HCT116 (cell line): Measurements from ENCODE around the gene NDC1. TPM values are rescaled to one million over a fixed set of nuclear protein-coding genes. Genes with fewer than 3 reads are reported as not detected.

Source experiments
- ATAC-seq: fragments of 200-7000 bp; cut with Tn5 transposase; 2 replicates; pipeline ENCODE4 v1.9.1; 2020; ENCODE audit warnings: mild to moderate bottlenecking, moderate library complexity
- BruUV-seq: library from RNA; stranded (reverse); fragments of 400-500 nt; replicated peaks from 2 replicates; lab custom pipeline; 2021; lab: Mats Ljungman, UMichigan
- CTCF ChIA-PET: fragments of 300-600 bp; sonication (Branson Sonifier 250); formaldehyde crosslinking; loops from one replicate; lab custom pipeline; 2021; ENCODE audit warnings: antibody characterized with exemption; lab: Charles Lee
- POLR2A ChIA-PET: fragments of 300-600, 350-600 bp; sonication (Branson Sonifier 250); formaldehyde crosslinking; loops from one replicate; lab custom pipeline; 2021; ENCODE audit warnings: antibody characterized with exemption; lab: Charles Lee
- RAD21 ChIA-PET, 2 experiments: fragments of 300-600 bp; sonication (Branson Sonifier 250); formaldehyde crosslinking; loops; one replicate each; lab custom pipeline; 2023; ENCODE audit warnings: low total read pairs in 2 of 2; ENCODE audit not compliant: uncharacterized antibody in 2 of 2, unreplicated experiment in 2 of 2, low non-redundant PET in 1 of 2; lab: Charles Lee
- DNase-seq: peaks from one replicate; pipeline ENCODE4 v3.0.0-alpha.2; 2010; ENCODE audit warnings: low read depth, low spot score
- H2AFZ ChIP-seq: fragments of 200-600 bp; shearing (Covaris generic), sonication (generic); 2 replicates; pipeline ENCODE4 v1.6.1; 2017; ENCODE audit warnings: low read depth, mixed run types, mixed read lengths, antibody characterized with exemption, low read length; ENCODE audit not compliant: poor library complexity, severe bottlenecking
- H3K27ac ChIP-seq: 2 replicates; pipeline ENCODE4 v1.5.1; 2012; ENCODE audit warnings: low read depth, low read length
- H3K27me3 ChIP-seq: fragments of 200-600 bp; sonication (generic); 2 replicates; pipeline ENCODE4 v1.6.1; 2016; ENCODE audit warnings: mixed run types, low read length, mixed read lengths; ENCODE audit not compliant: insufficient read depth
- H3K36me3 ChIP-seq, 2 experiments: fragments of 200-500 bp in 1 of 2; fragments of 200-600 bp in 1 of 2; sonication (Bioruptor generic) in 1 of 2; sonication (generic) in 1 of 2; 2 replicates each; pipeline versions ENCODE4 v1.5.1 to v1.6.1; 2014 to 2016; ENCODE audit warnings: low read length in 2 of 2, inconsistent platforms in 1 of 2, mixed read lengths in 1 of 2, mixed run types in 1 of 2; ENCODE audit not compliant: insufficient read depth in 2 of 2, control insufficient read depth in 1 of 2
- H3K4me1 ChIP-seq, 2 experiments: fragments of 200-600 bp in 1 of 2; sonication (generic) in 1 of 2; 2 replicates each; pipeline versions ENCODE4 v1.5.1 to v1.6.1; 2012 to 2017; ENCODE audit warnings: low read length in 2 of 2, inconsistent platforms in 1 of 2, mild to moderate bottlenecking in 1 of 2, mixed read lengths in 1 of 2, mixed run types in 1 of 2, moderate library complexity in 1 of 2; ENCODE audit not compliant: insufficient read depth in 2 of 2, control insufficient read depth in 1 of 2
- H3K4me2 ChIP-seq: fragments of 200-600 bp; sonication (generic); 2 replicates; pipeline ENCODE4 v1.6.1; 2017; ENCODE audit warnings: mixed run types, low read length, mixed read lengths
- H3K4me3 ChIP-seq, 2 experiments: fragments of 200-600 bp in 1 of 2; sonication (generic) in 1 of 2; replicated peaks in 1 of 2; 2 replicates each; pipeline ENCODE4 v1.5.1; 2011 to 2016; ENCODE audit warnings: low read length in 2 of 2, control low read depth in 1 of 2, low read depth in 1 of 2, mild to moderate bottlenecking in 1 of 2, mixed read lengths in 1 of 2, mixed run types in 1 of 2
- H3K79me2 ChIP-seq: fragments of 200-600 bp; sonication (generic); 2 replicates; pipeline ENCODE4 v1.6.1; 2017; ENCODE audit warnings: mild to moderate bottlenecking, mixed run types, low read length, moderate library complexity, mixed read lengths; ENCODE audit not compliant: insufficient read depth
- H3K9ac ChIP-seq: fragments of 200-600 bp; sonication (generic); 2 replicates; pipeline ENCODE4 v1.6.1; 2016; ENCODE audit warnings: low read length, mixed read lengths
- H3K9me2 ChIP-seq: fragments of 200-600 bp; sonication (generic), shearing (Covaris generic); 2 replicates; pipeline ENCODE4 v1.6.1; 2017; ENCODE audit warnings: mixed run types, mild to moderate bottlenecking, moderate library complexity; ENCODE audit not compliant: insufficient read depth
- H3K9me3 ChIP-seq, 2 experiments: fragments of 200-500 bp in 1 of 2; fragments of 200-600 bp in 1 of 2; sonication (Bioruptor generic) in 1 of 2; sonication (generic) in 1 of 2; 2 replicates each; pipeline ENCODE4 v1.6.1; 2014 to 2017; ENCODE audit warnings: low read length in 2 of 2, mixed read lengths in 2 of 2, inconsistent platforms in 1 of 2, low read depth in 1 of 2, mild to moderate bottlenecking in 1 of 2, mixed run types in 1 of 2, moderate library complexity in 1 of 2; ENCODE audit not compliant: control insufficient read depth in 1 of 2, insufficient read depth in 1 of 2
- H4K20me1 ChIP-seq: fragments of 200-600 bp; sonication (generic), shearing (Covaris generic); 2 replicates; pipeline ENCODE4 v1.6.1; 2017; ENCODE audit warnings: mixed run types, mild to moderate bottlenecking, moderate library complexity; ENCODE audit not compliant: insufficient read depth
- CEBPB ChIP-seq: IDR thresholded peaks from 2 replicates; pipeline ENCODE4 v1.6.1; 2012; ENCODE audit warnings: low read depth
- EGR1 ChIP-seq: IDR thresholded peaks from 2 replicates; pipeline ENCODE4 v1.6.1; 2012; ENCODE audit warnings: low read depth
- ELF1 ChIP-seq: IDR thresholded peaks from 2 replicates; pipeline ENCODE4 v1.6.1; 2012; ENCODE audit warnings: low read depth, borderline replicate concordance
- EZH2phosphoT487 ChIP-seq: fragments of 200-600 bp; IDR thresholded peaks from 2 replicates; pipeline ENCODE4 v1.6.1; 2018; ENCODE audit warnings: antibody characterized with exemption, borderline replicate concordance
- FOSL1 ChIP-seq: IDR thresholded peaks from 2 replicates; pipeline ENCODE4 v1.6.1; 2012; ENCODE audit warnings: low read depth
- JUND ChIP-seq: IDR thresholded peaks from 2 replicates; pipeline ENCODE4 v1.6.1; 2012
- POLR2A ChIP-seq: IDR thresholded peaks from 2 replicates; pipeline ENCODE4 v1.7.0; 2011; ENCODE audit warnings: borderline replicate concordance; ENCODE audit not compliant: insufficient read depth, insufficient read length; ENCODE audit errors: extremely low read depth
- POLR2AphosphoS5 ChIP-seq: IDR thresholded peaks from 2 replicates; pipeline ENCODE4 v1.6.1; 2011; ENCODE audit warnings: mild to moderate bottlenecking, low read depth, low read length, moderate library complexity
- RAD21 ChIP-seq: IDR thresholded peaks from 2 replicates; pipeline ENCODE4 v1.6.1; 2012; ENCODE audit warnings: low read depth, mild to moderate bottlenecking
- REST ChIP-seq: IDR thresholded peaks from 2 replicates; pipeline ENCODE4 v1.6.1; 2012; ENCODE audit warnings: low read depth
- TCF7L2 ChIP-seq: IDR thresholded peaks from 2 replicates; pipeline ENCODE4 v1.7.0; 2011; ENCODE audit warnings: borderline replicate concordance, inconsistent platforms; ENCODE audit not compliant: insufficient read depth, insufficient read length; ENCODE audit errors: extremely low read depth
- YY1 ChIP-seq: IDR thresholded peaks from 2 replicates; pipeline ENCODE4 v1.6.1; 2011; ENCODE audit warnings: low read length, low read depth, moderate library complexity, mild to moderate bottlenecking; ENCODE audit not compliant: insufficient replicate concordance; ENCODE audit errors: extremely low read depth
- ZFX ChIP-seq: fragments of 450-650 bp; IDR thresholded peaks from 2 replicates; pipeline ENCODE4 v1.6.1; 2017
- ZNF274 ChIP-seq: fragments of 200-500 bp; sonication (Bioruptor generic); IDR thresholded peaks from 2 replicates; pipeline ENCODE4 v1.6.1; 2014; ENCODE audit warnings: mild to moderate bottlenecking, low read depth, low read length, inconsistent platforms
- intact Hi-C: fragments of 100-400 bp; cut with micrococcal nuclease; formaldehyde crosslinking; loops from 2 replicates; pipeline ENCODE4 v1.10.0; 2022
- total RNA-seq: library from RNA; stranded (reverse); gene quantifications from one replicate; pipeline ENCODE4 v1.2.1, GENCODE V29; 2021; ENCODE audit not compliant: unreplicated experiment
- TF ChIP-seq, protein P1 (sequence below): IDR thresholded peaks from 2 replicates; pipeline ENCODE4 v1.6.1; 2012
- TF ChIP-seq, protein P2 (sequence below), 3 experiments: fragments of 200-600 bp in 1 of 3; sonication (generic) in 1 of 3; IDR thresholded peaks in 2 of 3; conservative IDR thresholded peaks in 1 of 3; 2 replicates each; pipeline ENCODE4 v1.5.1; 2012 to 2017; ENCODE audit warnings: low read depth in 2 of 3, low read length in 2 of 3, antibody characterized with exemption in 1 of 3, borderline replicate concordance in 1 of 3, control low read depth in 1 of 3, mild to moderate bottlenecking in 1 of 3, mixed read lengths in 1 of 3, mixed run types in 1 of 3, moderate library complexity in 1 of 3; ENCODE audit not compliant: insufficient read depth in 1 of 3

NDC1 gene
- total RNA-seq, 1 experiment from 2014 or later = 54.7 TPM

DNA sequence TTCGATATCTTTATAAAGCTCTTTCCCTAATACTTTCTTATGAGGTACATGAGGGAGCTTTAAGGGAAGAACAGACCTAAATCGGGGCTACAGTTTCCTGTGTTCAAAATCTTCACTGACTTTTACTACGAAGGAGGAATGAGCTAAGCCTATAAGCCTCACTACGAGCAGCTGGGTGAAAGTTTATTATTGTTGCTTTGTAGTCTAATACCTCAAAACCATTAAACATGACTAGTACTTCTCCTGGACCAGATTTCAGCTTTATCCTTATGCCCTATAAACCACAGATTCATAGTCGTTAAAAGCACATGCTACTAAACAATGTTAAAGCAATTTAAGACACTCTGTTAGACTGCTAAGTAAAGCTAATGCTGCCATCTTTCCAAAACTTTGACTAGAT is 30.2 kb downstream of the NDC1 start:
- H3K9ac ChIP-seq = no peak overlapping the region
- BruUV-seq = no TSS peak
- H3K36me3 ChIP-seq = peaks cover 22 to 47% of the 10 kb centered on the region in 2 experiments
- H4K20me1 ChIP-seq = no peaks in the 10 kb centered on the region
- ATAC-seq (no peak), DNase-seq (no peak)
- RAD21 ChIA-PET = no interaction called here
- H3K9me3 ChIP-seq = no peaks in the 10 kb centered on the region
- H3K4me3 ChIP-seq = no peak overlapping the region
- POLR2A ChIA-PET = no interaction called here
- no peak for TF ChIP-seq FOSL1
- TF ChIP-seq ZNF274 = no peak
- TF ChIP-seq, protein P1, sequence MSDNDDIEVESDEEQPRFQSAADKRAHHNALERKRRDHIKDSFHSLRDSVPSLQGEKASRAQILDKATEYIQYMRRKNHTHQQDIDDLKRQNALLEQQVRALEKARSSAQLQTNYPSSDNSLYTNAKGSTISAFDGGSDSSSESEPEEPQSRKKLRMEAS = no peak
- no peak for TF ChIP-seq POLR2AphosphoS5
- TF ChIP-seq EGR1 = no peak
- TF ChIP-seq EZH2phosphoT487 = no peak
- TF ChIP-seq YY1 = no peak
- no peak for TF ChIP-seq POLR2A
- TF ChIP-seq CEBPB = no peak
- no peak for TF ChIP-seq RAD21
- no peak for TF ChIP-seq REST
- TF ChIP-seq TCF7L2 = no peak
- TF ChIP-seq ELF1 = no peak
- TF ChIP-seq, protein P2, sequence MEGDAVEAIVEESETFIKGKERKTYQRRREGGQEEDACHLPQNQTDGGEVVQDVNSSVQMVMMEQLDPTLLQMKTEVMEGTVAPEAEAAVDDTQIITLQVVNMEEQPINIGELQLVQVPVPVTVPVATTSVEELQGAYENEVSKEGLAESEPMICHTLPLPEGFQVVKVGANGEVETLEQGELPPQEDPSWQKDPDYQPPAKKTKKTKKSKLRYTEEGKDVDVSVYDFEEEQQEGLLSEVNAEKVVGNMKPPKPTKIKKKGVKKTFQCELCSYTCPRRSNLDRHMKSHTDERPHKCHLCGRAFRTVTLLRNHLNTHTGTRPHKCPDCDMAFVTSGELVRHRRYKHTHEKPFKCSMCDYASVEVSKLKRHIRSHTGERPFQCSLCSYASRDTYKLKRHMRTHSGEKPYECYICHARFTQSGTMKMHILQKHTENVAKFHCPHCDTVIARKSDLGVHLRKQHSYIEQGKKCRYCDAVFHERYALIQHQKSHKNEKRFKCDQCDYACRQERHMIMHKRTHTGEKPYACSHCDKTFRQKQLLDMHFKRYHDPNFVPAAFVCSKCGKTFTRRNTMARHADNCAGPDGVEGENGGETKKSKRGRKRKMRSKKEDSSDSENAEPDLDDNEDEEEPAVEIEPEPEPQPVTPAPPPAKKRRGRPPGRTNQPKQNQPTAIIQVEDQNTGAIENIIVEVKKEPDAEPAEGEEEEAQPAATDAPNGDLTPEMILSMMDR (IDR thresholded peaks at IDR 0.05 in 2 of 3, conservative IDR thresholded peaks at IDR 0.05 in 1 of 3; ENCODE audit: borderline replicate concordance in 1 of 3, insufficient read depth in 1 of 3, low read depth in 2 of 3, low read length in 2 of 3) = no peak
- no peak for TF ChIP-seq ZFX
- TF ChIP-seq JUND = no peak
- H2AFZ ChIP-seq = no peak overlapping the region
- peaks cover 52% of the 10 kb centered on the region for H3K79me2 ChIP-seq
- H3K27me3 ChIP-seq = no peaks in the 10 kb centered on the region
- peaks cover 4 to 19% of the 10 kb centered on the region in 2 experiments for H3K4me1 ChIP-seq
- CTCF ChIA-PET = no interaction called here
- intact Hi-C loops = no loop called here
- no peak overlapping the region for H3K27ac ChIP-seq
- H3K4me2 ChIP-seq = no peak overlapping the region
- H3K9me2 ChIP-seq = no peaks in the 10 kb centered on the region
